GM18858 (cell line): ENCODE measurements around the gene UBE2QL1.
A peak's percentile ranks its signal among the peaks of the same experiment; 100 is the strongest.
"Not testable (repeated sequence)": the region's sequence is repeated elsewhere in the genome, so short reads cannot be mapped to it uniquely, and the experiment has no call there.

Experiments used
- ATAC-seq: cut with Tn5 transposase; IDR thresholded peaks from one replicate; pipeline ENCODE4 v1.9.1; 2021; ENCODE audit not compliant: unreplicated experiment

UBE2QL1 gene

DNA sequence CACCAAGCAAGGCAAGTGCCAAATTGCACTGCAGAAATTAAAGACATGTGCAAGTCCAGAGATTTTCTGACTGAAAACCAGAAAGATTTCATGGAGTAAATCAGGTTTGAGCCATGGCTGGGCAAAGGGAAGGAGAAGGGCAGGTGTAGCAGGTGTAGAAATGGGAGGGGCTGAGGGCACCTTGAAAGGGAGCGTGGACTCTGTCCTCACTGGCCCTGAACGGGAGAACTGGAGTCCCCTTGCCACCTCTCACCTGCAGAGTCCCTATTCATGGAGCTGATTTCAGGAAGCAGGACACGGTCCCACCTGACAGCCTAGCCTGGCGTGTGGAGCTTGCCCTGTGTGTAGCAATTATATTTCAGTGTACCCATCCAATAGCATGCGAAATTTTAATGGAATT lies 46.3 kb downstream of the UBE2QL1 start:
- no peak for ATAC-seq

DNA sequence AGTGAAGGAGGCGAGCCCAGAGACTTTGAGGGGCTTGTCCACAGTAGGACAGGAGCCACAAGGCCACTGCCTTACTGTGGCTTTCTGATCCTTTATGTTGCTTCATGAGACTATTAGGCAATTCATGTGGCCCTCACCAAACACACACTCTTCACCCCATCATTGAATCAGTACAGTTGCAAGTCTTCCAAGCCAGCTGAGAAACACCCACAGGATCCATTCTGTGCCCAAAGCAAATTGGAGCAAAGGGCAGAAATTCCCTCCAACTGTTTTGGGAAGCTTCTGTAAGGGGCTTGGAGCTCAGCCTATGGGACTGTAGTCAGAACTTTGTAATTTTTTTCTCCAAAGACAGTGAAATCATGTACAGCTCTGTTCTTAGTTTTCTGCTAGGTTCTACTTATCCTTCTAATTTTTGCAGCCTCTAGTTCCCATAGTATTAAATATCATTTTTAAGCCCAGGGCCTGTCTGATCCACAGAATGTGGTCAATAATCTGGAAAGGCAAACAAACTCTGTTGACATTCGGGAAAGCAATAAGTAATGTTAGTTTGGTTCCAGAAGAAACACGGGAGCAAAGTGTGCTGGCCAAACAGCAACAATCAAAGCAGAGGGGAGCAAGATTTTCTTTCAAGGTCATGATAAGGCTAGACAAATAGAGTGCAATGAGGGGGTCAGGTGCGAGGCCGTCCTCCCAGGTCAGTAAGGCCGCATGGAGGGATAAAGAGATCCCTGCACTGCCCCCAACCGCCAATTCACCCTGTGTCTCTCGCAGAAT lies 47.0 kb downstream of the UBE2QL1 start:
- ATAC-seq, result no peak

- ATAC-seq, result peak; percentile 96
Observed at GRCh38 chr5:6496207-6496584, 47.5 kb downstream of the UBE2QL1 start.

DNA sequence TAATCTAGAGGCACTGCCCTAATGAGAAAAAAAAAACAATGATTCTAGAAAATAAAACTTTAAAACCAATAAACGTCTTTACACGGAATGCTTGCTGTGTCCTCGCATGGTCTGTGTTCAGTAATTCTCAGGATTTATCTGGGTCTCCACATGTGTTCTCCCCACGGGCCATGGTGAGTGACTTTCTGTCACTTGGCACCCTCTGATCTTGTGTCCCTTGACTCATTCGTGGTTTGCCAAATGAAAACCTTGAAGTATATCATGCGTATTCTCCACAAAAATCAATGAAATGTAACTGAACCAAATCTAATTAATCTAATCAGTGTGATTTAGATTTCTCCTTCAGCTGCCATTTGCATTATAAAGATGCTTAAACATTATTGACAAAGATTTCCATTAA lies 48.0 kb downstream of the UBE2QL1 start:
- ATAC-seq, result no peak

- ATAC-seq, result no peak
Observed at GRCh38 chr5:6497262-6497661, 48.6 kb downstream of the UBE2QL1 start.

DNA sequence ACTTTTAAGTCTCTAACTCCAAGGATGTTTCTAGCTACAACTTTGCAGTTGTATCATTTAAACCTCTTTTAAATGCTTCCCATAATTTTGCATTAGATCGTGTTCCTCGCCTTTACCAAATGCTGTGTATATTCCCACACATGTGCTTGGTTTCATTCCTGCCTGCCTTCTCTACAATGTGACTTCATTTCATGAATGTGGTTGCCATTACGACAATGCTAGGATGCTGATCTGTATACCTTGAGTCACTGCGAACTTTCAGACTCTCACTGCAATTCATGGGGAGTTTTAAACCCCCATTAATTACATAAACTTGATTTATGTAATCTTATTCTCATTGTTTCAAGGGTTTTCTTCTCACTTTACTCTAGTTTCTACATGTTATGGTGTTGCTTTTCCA lies 50.3 kb downstream of the UBE2QL1 start:
- no peak for ATAC-seq

DNA sequence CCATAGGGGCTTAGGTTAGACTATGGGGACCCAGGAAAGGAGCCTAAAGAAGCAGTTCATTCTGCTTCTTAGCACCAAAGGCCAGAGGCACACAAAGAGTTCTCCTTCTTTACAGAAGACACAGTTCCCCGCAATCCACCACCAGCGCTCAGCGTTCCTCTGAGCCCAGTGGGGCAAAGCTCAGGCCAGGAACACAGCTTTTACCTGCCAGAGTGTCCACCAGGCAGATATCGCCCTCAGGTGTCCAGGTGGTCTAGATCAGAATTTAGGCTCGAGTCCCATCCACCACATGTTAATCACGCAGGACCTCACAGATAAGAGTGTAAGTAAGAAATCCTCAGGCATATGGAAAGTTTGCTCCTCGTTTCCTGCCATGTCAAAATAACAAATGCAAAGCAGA lies 53.0 kb downstream of the UBE2QL1 start:
- ATAC-seq, result no peak

DNA sequence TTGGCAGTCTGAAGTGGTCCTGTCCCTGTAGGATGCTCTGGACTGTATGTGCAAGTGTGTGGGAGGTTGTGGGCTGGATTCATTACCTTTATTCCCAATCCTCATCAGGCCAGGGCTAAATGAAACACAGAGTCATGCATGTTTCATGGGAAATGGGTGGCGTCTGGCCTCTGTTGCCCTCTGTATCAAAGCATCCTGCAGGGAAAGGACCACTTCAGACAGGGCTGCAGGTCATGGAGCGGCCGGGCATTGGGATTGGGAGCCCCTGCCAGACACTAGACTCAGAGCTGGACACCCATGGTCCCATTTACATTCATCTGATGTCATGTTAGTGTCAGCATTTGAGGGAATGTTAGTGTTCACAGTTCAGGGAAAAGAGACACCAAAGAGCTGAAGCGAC lies 53.8 kb downstream of the UBE2QL1 start:
- ATAC-seq, result no peak

- no peak for ATAC-seq
Observed at GRCh38 chr5:6503342-6503741, 54.7 kb downstream of the UBE2QL1 start.

- ATAC-seq, result no peak
Observed at GRCh38 chr5:6504677-6505415, 56.2 kb downstream of the UBE2QL1 start.

- ATAC-seq, result no peak
Observed at GRCh38 chr5:6505416-6505755, 56.7 kb downstream of the UBE2QL1 start.

GRCh38 chr5:6505783-6506557 lies 57.3 kb downstream of the UBE2QL1 start:
- ATAC-seq, result no peak

DNA sequence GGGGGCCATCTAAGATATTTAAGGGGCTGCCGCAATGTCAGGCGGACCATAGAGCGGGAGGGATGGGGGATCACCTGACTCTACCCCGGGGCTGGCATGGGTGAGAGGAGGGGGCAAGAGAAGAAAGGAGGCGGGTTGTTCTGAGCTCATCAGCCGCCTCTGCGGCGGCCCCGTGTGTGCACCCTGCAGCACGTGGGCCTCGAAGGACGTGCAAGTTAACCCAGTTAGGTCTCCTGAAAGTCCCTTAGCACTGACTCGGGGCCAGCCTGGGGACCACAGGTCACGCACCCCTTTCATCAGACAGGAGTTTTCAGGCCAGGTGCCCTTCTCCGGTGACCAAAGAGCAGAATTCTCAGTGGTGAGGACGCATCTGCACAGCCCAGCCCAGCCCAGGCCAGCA lies 58.0 kb downstream of the UBE2QL1 start:
- no peak for ATAC-seq

GRCh38 chr5:6508931-6509330 lies 60.3 kb downstream of the UBE2QL1 start:
- ATAC-seq, result no peak

DNA sequence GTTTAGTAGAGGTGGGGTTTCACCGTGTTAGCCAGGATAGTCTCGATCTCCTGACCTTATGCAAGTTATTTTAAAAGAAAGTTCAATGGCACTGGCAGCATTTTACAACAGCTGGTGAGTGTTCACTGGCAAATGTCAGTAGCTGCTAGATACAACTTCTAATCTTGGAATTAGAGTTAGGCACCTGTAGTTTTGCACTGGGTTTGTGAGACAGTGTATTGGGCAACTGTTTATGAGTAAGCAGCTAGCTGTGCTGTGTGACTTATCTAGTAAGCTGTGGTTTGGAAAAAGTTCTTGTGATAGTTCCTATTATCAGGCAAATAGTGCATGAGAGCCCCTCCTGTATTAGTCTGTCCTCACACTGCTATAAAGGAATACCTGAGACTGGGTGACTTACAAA lies 61.5 kb downstream of the UBE2QL1 start:
- no peak for ATAC-seq

GRCh38 chr5:6510973-6511372 lies 62.3 kb downstream of the UBE2QL1 start:
- ATAC-seq, result no peak

GRCh38 chr5:6515812-6516211 lies 67.2 kb downstream of the UBE2QL1 start:
- not testable (repeated sequence) for ATAC-seq

DNA sequence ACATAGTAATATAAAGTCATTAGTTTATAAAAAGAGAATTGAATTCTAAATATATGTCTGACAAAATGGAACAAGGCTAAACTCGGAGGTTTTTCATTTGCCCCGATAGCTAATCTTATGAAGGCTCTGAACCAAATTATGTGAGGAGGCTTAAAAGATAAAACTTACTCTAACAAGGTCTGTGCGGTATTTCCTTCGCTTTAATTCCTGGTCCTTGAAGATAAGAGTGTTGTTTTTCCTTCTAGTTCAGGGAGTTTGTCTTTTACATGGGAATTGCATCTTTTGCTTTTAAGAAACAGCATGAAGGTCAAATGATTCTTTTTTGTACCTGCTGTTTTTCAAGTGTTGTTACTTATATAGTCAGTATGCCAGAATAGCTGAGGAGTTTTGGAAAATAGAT lies 68.2 kb downstream of the UBE2QL1 start:
- ATAC-seq, result no peak

- no peak for ATAC-seq
Observed at GRCh38 chr5:6517510-6517909, 68.9 kb downstream of the UBE2QL1 start.

GRCh38 chr5:6518298-6519057 lies 69.8 kb downstream of the UBE2QL1 start:
- ATAC-seq, result no peak

DNA sequence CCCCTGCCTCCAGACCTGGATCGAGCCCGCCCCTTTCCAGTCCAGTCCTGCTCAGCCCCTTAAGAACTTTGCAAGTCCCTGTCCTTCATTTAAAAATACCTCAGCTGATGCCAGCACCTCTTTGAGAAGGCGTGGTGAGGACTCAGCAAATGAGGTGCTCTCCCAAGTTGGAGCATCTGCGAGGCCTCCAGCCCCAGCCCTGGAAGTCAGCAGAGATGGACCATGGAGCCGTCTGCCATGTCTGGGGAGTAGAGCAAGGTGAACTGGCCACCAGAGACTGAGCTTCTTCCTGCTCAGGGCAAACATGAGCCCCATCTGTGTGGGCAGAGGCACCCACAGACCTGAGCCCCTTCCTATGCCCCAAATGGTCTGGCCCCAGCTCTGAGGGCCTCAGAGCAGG lies 71.5 kb downstream of the UBE2QL1 start:
- ATAC-seq, result no peak
